ENCODE data around the gene ZNF280C. TPM values are rescaled to one million over a fixed set of nuclear protein-coding genes. Genes with fewer than 3 reads are reported as not detected.

Gene ZNF280C
- total RNA-seq, 1 experiment from 2014 or later: 12.9 TPM

GRCh38 chrX:130304587-130305368, 36.1 kb upstream of the ZNF280C start:
- H3K27me3 ChIP-seq (ENCODE audit: control insufficient read depth, insufficient read depth, low read length): no peaks in the 10 kb centered on the region
- no TSS peak for BruUV-seq (replicated peaks)
- intact Hi-C loops (cut with micrococcal nuclease; ENCODE audit: unreplicated experiment) (no loop called here), in situ Hi-C loops (cut with HindIII; ENCODE audit: low pct_unique_long_range_greater_than_20kb, low sequenced_read_pairs) (no loop called here)
- 0 out of 2 replicates have a peak, but pooled peaks have one; percentile 58 for ATAC-seq
- TF ChIP-seq REST (IDR thresholded peaks at IDR 0.05; ENCODE audit: insufficient read depth in 1 of 2, low read depth in 2 of 2, low read length in 1 of 2) (no peak), TCF7L2 (IDR thresholded peaks at IDR 0.05; ENCODE audit: low read depth, low read length) (no peak), SIN3A (IDR thresholded peaks at IDR 0.05; ENCODE audit: borderline replicate concordance, insufficient read depth, low read depth, low read length) (no peak), POLR2AphosphoS5 (IDR thresholded peaks at IDR 0.05; ENCODE audit: low read depth, low read length) (no peak), CTCF (IDR thresholded peaks at IDR 0.05) (no peak)
- no peaks in the 10 kb centered on the region for H3K4me1 ChIP-seq (ENCODE audit: control insufficient read depth, insufficient read depth, low read length)
- CTCF ChIA-PET: no interaction called here
- H3K27ac ChIP-seq (ENCODE audit: low read length): no peak overlapping the region
- H3K36me3 ChIP-seq (ENCODE audit: control insufficient read depth, insufficient read depth, low read length): no peaks in the 10 kb centered on the region
- no peak for DNase-seq (ENCODE audit: low read depth, low spot score)
- no peak overlapping the region for H3K4me3 ChIP-seq (ENCODE audit: low read depth in 2 of 2, low read length in 2 of 2)
- H3K9me3 ChIP-seq (ENCODE audit: control insufficient read depth, insufficient read depth, low read depth, low read length): no peaks in the 10 kb centered on the region
- POLR2A ChIA-PET: no interaction called here

GRCh38 chrX:130301977-130302376, 33.3 kb upstream of the ZNF280C start:
- no peaks in the 10 kb centered on the region for H3K9me3 ChIP-seq (ENCODE audit: control insufficient read depth, insufficient read depth, low read depth, low read length)
- ATAC-seq (no peak), DNase-seq (ENCODE audit: low read depth, low spot score) (no peak)
- CTCF ChIA-PET: no interaction called here
- no peak overlapping the region for H3K4me3 ChIP-seq (ENCODE audit: low read depth in 2 of 2, low read length in 2 of 2)
- no TSS peak for BruUV-seq (replicated peaks)
- H3K4me1 ChIP-seq (ENCODE audit: control insufficient read depth, insufficient read depth, low read length): peaks cover under 1% of the 10 kb centered on the region
- POLR2A ChIA-PET: no interaction called here
- in situ Hi-C loops (cut with HindIII; ENCODE audit: low pct_unique_long_range_greater_than_20kb, low sequenced_read_pairs): no loop called here
- TF ChIP-seq SIN3A (IDR thresholded peaks at IDR 0.05; ENCODE audit: borderline replicate concordance, insufficient read depth, low read depth, low read length): no peak
- TF ChIP-seq TCF7L2 (IDR thresholded peaks at IDR 0.05; ENCODE audit: low read depth, low read length): no peak
- TF ChIP-seq REST (IDR thresholded peaks at IDR 0.05; ENCODE audit: insufficient read depth in 1 of 2, low read depth in 2 of 2, low read length in 1 of 2): no peak
- no peak for TF ChIP-seq POLR2AphosphoS5 (IDR thresholded peaks at IDR 0.05; ENCODE audit: low read depth, low read length)
- no peak for TF ChIP-seq CTCF (IDR thresholded peaks at IDR 0.05)
- intact Hi-C loops (cut with micrococcal nuclease; ENCODE audit: unreplicated experiment): no loop called here
- no peak overlapping the region for H3K27ac ChIP-seq (ENCODE audit: low read length)
- H3K27me3 ChIP-seq (ENCODE audit: control insufficient read depth, insufficient read depth, low read length): no peaks in the 10 kb centered on the region
- H3K36me3 ChIP-seq (ENCODE audit: control insufficient read depth, insufficient read depth, low read length): no peaks in the 10 kb centered on the region

All from Panc1 (cell line).